OCI-LY7 (cell line): ENCODE data around the gene CCDC27.

Experiments
- CTCF ChIP-seq: fragments of 200-600 bp; sonication (generic); conservative IDR thresholded peaks from 2 replicates; pipeline ENCODE4 v1.5.1; 2014; ENCODE audit warnings: mild to moderate bottlenecking, antibody characterized with exemption, low read length, moderate library complexity, mixed read lengths
- EZH2phosphoT487 ChIP-seq: fragments of 200-600 bp; sonication (generic); IDR thresholded peaks from 2 replicates; pipeline ENCODE4 v1.6.1; 2018; ENCODE audit warnings: low read depth, borderline replicate concordance, mild to moderate bottlenecking, mixed run types, antibody characterized with exemption, low read length, moderate library complexity, mixed read lengths

GRCh38 chr1:3743826-3744225, 8.4 kb upstream of the CCDC27 start:
- TF ChIP-seq CTCF, result no peak
- TF ChIP-seq EZH2phosphoT487, result no peak
